HG03342 (cell line): ENCODE measurements around the gene ACOT9.
"Not testable (repeated sequence)": the region's sequence is repeated elsewhere in the genome, so short reads cannot be mapped to it uniquely, and the experiment has no call there.

Source experiments
- ATAC-seq: cut with Tn5 transposase; IDR thresholded peaks from one replicate; pipeline ENCODE4 v1.9.1; 2021; ENCODE audit warnings: mild to moderate bottlenecking, moderate library complexity; ENCODE audit not compliant: unreplicated experiment

Gene ACOT9

DNA sequence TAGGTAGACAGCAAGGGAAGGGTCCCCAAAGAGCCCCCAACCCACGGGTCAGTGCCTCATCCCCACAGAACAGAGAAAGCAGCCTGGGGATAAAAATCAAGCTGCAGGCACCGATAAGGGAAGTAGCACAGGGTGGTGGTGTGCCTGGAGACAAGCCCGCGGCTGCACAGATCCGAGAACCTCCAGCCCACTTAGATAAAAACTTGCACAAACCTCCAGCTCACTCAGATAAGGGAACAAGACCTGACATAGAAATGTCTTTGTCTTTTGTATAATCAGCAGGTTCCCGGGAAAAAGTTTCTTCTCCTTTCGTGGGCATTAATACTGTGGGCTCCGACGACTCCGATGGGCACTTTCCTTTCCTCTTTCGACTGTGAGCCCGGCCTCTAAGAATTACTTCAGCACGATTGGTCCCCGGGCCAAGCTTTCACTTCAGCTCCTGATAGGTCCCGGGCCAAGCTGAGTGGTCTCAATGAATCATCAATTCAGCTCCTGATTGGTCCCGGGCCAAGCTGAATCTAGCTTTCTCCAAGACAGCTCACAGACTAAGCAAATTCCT lies 43.4 kb downstream of the ACOT9 start:
- ATAC-seq: no peak

DNA sequence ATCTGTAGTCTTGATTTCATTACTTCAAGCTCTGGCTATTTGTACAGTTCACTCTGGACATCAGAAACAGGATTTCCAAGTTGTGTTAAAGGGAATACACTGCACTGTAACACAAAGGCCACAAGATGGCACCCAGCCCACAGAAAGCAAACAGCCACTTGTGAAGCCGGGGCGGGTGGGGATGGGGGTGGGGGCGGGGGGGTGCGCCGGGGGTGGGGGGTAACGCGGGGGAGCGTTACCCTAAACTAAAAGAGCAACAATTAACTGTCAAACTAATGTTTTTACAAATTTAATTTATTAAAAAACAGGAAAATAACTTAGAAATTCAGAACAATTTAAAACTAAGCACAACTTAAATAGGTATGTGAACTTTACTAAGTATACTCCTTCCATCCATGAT lies 48.5 kb downstream of the ACOT9 start:
- ATAC-seq: peak; percentile 77

DNA sequence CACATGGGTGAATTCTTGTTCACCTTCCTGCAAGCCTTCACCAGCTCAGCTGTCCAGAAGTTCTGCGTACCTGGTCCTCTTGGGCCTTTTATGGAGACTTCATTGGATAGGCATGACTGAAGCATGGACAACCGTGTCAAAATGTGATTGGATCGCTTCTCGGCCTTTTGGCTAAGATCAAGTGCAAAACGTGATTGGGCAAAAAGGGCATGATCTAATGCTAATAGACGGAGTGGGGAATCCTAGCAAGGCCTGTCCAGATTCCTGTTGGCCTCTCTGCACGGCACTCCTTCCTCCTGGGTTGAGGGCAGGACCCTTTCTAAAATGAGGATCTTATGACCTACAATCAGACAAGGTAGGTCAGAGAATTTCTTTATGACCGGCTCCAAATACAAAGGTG lies 50.9 kb downstream of the ACOT9 start:
- ATAC-seq: no peak

DNA sequence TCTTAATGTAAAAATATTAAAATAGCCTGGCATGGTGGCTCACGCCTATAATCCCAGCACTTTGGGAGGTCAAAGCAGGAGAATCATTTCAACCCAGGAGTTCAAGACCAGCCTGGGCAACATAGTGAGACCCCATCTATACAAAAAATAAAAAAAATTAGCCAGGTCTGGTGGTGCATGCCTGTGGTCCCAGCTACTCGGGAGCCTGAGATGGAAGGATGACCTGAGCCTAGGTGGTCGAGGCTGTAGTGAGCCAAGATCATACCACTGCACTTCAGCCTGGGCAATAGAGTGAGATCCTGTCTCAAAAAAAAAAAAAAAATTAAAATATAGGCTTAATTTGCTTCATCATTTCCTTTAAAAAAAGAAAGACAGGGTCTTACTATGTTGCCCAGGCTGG lies 66.6 kb downstream of the ACOT9 start:
- ATAC-seq: not testable (repeated sequence)

DNA sequence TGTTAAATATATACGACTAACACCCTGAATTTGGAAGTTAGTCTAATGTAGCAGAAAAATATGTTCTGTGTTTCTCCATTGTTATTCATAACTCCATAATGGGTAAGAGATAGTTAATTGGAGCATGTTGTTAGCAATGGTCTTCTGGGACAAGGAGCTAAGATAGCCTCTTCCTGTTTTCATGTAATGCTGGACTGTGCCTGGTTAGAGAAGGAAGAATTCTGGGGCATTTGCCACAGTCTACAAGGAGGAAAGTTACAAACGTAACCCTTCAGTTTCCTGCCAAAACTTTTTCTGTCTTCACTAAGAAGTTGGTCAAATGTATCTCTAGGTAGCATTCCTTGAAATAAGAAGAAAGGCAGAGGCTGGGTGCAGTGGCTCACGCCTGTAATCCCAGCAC lies 70.0 kb downstream of the ACOT9 start:
- no peak for ATAC-seq

DNA sequence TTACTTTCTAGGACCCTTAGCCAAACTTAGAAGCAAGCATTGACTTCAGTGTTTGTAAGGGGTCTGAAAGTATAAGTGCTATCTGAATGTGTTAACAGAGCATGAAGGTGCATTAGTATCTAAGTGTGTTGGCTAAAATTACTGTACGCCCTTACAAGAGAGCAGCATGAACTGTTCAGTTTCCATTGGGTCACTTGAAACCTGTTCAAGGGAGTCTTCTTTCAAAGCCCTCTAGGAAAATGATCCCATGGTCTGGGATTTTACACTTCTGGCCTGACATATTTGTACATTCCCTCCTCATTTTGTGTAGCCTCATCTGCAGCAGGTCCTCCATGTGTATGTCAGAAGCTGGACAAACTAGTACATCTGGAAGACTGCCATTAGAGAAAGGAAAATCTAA lies 72.5 kb downstream of the ACOT9 start:
- ATAC-seq: no peak

DNA sequence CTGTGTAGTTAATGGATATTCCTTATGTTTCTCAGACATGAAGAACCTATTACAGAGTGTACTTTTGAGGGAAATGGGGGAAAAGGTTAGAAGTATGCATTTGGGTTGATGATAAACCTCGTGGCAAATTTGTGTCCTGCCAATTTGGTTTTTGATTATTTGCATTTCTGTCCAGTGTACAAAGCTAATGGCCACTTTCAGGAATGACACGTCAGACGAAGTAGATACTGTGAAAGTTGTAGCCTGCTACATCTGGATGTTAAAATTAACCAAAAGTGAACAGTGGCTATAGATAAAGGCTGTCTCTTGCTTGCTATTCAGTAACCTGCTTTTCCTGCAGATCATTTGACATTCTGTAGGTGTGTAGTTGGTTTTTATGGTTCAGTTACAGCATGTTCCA lies 74.7 kb downstream of the ACOT9 start:
- peak; percentile 32 for ATAC-seq

DNA sequence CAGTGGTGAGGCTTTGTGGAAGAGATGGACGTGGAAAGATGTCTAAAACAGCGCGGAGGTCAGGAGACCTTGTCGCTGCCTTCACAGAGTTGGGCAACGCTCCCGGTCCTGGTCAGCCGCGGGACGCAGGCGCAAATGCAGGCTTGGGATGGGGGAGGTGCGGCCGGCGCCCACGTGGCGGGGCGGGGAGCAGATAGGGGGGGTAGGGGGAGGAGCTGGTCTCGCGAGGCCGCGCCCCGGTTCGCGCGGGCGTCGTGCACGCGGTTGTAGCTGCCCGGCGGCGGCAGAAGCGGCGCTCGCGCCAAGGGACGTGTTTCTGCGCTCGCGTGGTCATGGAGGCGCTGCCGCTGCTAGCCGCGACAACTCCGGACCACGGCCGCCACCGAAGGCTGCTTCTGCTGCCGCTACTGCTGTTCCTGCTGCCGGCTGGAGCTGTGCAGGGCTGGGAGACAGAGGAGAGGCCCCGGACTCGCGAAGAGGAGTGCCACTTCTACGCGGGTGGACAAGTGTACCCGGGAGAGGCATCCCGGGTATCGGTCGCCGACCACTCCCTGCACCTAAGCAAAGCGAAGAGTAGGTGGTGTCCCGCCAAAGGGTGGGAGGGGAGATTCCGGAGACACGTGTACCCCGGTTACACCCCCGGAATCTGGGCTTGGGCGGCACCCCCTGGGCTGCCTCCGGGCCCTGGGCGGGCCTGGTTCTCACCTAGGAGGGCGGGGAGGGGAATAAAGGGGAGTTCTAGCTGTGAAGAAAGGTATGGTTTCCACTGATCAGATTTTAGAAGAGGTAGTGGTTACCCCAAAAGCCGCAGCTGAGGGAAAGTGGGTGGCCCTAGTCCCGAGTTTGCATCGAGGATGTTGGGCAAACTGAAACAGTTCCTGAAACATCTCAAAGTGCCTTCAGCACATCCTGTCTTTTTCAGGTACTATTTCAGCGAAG lies 75.6 kb downstream of the ACOT9 start, which contains the start of gene PRDX4:
Gene PRDX4, plus strand, starts transcription at position 255 of the 939 bp plus-strand sequence. Its CDS starts 78 bp downstream, at position 333.
- peak; percentile 54 for ATAC-seq

DNA sequence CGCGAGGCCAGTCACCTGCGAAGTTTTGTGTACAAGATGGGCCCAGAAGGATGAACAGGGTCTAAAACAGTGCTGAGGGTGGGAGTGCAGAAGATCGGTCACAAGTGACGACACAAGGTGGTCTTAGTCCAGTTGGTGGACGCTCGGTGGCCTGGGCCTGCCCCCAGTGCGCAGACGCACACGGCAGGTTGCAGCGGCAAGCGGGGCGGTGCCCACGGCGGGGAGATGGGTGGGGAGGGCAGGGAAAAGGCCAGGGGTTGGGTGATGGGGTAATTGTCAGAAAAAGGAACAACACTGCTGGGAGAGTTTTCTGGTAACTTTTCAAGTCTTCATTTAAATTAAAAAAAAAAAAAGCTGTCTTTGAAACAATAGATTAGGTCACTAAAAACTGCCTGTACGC lies 76.8 kb downstream of the ACOT9 start:
- ATAC-seq: no peak

DNA sequence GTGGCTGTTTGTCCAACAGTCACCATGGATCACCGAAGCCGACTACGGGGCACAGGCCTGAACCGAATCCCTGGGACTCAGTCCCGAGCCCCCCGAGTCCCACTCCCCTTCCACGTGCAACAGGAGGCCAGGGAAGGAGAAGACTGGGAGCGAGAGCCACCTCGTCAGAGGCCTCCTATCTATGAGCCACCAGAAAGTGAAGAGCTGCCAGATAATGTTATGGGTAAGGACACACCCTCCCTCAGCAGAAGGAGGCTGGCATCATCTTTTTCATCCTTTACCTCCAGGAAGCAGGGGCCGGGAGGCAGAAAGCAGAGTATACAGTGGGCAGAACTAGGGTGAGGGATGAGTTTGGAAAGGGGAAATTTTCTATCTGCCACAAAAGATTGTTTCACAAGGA lies 78.6 kb downstream of the ACOT9 start:
- ATAC-seq: no peak

DNA sequence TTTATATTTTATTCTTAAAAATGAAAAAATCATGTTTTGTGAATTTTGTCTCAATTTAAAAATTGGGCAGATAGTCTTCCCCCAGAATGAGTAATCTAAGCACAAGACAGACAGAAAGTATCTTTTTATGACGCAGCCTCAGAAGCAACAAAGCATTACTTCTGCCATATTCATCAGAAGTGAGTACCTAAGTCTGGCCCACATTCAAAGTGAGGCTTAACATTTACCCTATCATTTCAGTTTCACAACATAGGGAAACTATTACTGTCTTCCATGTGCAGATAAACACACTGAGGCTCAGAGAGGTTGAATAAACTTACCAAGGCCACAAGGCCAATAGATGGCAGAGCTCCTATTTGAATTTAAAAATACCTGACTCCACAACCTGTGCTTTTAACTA lies 80.2 kb downstream of the ACOT9 start:
- ATAC-seq: peak; percentile 49

DNA sequence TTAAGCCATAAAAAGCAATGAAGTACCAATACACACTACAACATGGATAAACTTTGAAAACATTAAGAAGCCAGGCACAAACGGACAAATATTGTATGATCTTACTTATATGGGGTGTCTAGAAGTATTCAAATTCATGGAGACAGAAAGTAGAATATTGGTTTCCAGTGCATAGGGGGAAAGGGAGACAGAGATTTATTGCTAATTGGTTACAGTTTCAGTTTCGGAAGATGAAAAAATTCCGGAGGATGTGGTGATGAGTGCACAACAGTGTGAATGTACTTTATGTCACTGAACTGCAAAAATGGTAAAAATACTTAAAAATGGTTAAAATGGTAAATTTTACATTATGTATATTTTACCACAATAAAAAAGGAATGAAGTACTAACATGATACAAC lies 80.9 kb downstream of the ACOT9 start:
- peak; percentile 46 for ATAC-seq

DNA sequence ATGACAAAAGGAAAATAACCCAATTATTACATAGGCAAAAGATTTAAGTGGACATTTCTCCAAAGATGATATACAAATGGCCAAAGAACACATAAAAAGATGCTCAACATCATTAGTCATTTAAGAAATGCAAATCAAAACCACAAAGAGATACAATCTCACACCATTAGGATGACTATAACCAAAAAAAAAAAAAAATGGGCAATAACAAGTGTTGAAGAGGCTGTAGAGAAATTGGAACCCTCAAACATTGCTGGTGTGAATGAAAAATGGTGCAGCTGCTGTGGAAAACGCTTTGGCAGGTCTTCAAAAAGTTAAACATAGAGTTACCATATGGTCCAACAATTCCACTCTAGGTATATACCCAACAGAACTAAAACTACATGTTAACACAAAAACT lies 81.4 kb downstream of the ACOT9 start:
- ATAC-seq: no peak

DNA sequence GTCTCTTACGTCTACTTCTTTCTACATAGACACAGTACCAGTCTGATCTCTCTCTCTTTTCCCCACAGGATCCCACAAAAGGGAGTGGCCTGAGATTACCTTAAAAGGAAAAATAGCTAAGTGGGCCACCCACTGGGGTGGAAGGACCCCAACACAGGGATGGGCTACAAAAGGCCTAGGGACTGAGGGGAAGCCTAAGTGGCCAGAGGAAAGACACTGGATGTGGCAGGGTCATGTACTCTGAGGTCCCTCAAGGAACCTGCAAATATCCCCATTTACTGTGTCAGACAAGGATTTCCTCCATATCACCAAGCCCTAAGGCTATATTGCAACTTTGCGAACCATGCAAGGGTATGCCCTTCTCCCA lies 82.3 kb downstream of the ACOT9 start:
- no peak for ATAC-seq

DNA sequence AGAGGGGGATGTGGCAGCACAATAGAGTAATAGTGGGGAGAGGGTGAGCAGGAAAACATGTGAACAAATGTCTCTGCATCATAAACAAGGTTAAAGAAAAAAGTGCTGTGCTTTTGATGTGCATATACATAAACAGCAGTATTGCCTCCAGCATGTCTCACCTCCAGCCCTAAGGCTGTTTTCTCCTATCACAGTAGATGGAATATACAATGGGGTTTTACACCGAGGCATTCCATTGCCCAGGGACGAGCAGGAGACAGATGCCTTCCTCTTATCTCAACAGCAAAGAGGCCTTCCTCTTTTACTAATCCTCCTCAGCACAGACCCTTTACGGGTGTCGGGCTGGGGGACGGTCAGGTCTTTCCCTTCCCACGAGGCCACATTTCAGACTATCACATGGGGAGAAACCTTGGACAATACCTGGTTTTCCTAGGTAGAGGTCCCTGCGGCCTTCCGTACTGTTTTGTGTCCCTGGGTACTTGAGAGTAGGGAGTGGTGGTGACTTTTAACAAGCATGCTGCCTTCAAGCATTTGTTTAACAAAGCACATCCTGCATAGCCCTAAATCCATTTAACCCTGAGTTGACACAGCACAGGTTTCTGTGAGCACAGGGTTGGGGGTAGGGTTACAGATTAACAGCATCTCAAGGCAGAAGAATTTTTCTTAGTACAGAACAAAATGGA lies 82.9 kb downstream of the ACOT9 start:
- ATAC-seq: not testable (repeated sequence)

DNA sequence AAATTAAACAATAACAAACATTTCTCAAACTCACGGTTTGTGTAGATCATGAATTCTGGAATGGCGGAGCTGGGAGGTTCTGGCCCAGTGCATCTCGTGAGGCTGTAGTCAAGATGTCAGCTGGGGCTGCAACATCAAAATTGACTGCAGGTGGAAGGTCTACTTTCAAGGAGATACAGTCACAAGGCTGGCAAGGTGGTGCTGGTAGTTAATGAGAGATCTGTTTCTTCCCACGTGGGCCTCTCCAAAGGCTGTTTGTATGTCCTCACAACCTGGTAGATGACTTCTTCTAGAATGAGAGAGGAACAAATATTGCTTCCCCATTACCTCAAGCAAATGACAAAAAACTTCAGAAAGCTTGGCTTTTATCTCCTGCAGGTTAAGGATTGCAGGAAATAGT lies 83.7 kb downstream of the ACOT9 start:
- no peak for ATAC-seq

DNA sequence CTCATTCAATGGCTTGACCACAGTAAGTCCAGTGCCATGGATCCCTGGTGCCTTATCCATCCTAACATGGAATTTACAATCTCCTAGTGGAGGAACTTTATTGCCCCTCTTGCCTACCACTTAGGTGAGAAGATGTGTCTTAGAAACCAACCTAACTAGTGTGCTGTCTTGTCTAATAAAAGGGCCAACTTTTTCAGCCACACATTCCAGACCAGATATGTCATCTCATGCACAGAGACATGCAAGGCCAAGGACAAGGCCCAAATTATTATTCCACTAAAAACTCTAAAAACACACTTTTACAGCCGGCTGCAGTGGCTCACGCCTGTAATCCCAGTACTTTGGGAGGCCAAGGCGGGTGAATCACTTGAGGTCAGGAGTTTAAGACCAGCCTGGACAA lies 86.4 kb downstream of the ACOT9 start:
- no peak for ATAC-seq

DNA sequence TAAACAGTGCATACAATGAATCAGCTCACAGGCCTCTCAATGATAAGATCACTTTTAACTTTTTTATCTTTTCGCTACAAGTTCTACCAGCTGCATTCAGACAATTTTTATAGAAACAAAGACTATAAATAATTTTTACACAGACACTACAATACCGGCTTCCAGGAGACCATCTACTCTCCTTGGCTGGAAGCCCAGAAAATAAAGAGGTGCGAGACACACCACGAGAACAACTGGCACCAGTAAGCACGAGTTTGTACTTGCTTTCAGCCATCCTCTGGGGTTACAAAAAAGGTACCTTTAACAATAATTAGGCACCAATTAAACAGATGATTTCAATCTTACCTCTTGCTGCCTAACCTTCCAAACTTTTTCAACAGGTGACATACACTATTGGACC lies 87.0 kb downstream of the ACOT9 start:
- no peak for ATAC-seq
